T1000 (cell line): Measurements from ENCODE around the gene RASA3.
"Not testable (repeated sequence)": the region's sequence is repeated elsewhere in the genome, so short reads cannot be mapped to it uniquely, and the experiment has no call there.

Experiments used
- DNase-seq: peaks from one replicate; lab custom pipeline; 2025; ENCODE audit warnings: mixed read lengths; lab: John Stamatoyannopoulos, UW

The RASA3 gene

GRCh38 chr13:114126789-114127472 lies 5.5 kb downstream of the RASA3 start:
- no peak for DNase-seq

GRCh38 chr13:114126086-114126485 lies 6.3 kb downstream of the RASA3 start:
- not testable (repeated sequence) for DNase-seq

- DNase-seq = no peak
Observed at GRCh38 chr13:114125589-114125988, 6.8 kb downstream of the RASA3 start.

GRCh38 chr13:114124921-114125320 lies 7.5 kb downstream of the RASA3 start:
- no peak for DNase-seq

GRCh38 chr13:114124431-114124830 lies 8.0 kb downstream of the RASA3 start:
- DNase-seq = no peak

- no peak for DNase-seq
Observed at GRCh38 chr13:114123876-114124275, 8.5 kb downstream of the RASA3 start.

GRCh38 chr13:114123448-114123847 lies 9.0 kb downstream of the RASA3 start:
- no peak for DNase-seq

GRCh38 chr13:114122591-114123211 lies 9.7 kb downstream of the RASA3 start:
- no peak for DNase-seq

GRCh38 chr13:114122127-114122511 lies 10.3 kb downstream of the RASA3 start:
- DNase-seq = no peak

GRCh38 chr13:114121496-114122126 lies 10.8 kb downstream of the RASA3 start:
- DNase-seq = no peak

- no peak for DNase-seq
Observed at GRCh38 chr13:114121031-114121430, 11.4 kb downstream of the RASA3 start.

GRCh38 chr13:114120591-114121011 lies 11.8 kb downstream of the RASA3 start:
- no peak for DNase-seq

GRCh38 chr13:114119196-114119595 lies 13.2 kb downstream of the RASA3 start:
- no peak for DNase-seq

- DNase-seq = no peak
Observed at GRCh38 chr13:114118511-114119123, 13.8 kb downstream of the RASA3 start.

- no peak for DNase-seq
Observed at GRCh38 chr13:114118086-114118485, 14.3 kb downstream of the RASA3 start.

- not testable (repeated sequence) for DNase-seq
Observed at GRCh38 chr13:114117341-114117874, 15.0 kb downstream of the RASA3 start.

GRCh38 chr13:114116734-114117133 lies 15.7 kb downstream of the RASA3 start:
- DNase-seq = no peak

GRCh38 chr13:114115796-114116195 lies 16.6 kb downstream of the RASA3 start:
- DNase-seq = no peak

GRCh38 chr13:114115191-114115671 lies 17.2 kb downstream of the RASA3 start:
- peak; percentile 64 for DNase-seq

- not testable (repeated sequence) for DNase-seq
Observed at GRCh38 chr13:114114666-114115065, 17.8 kb downstream of the RASA3 start.

GRCh38 chr13:114114006-114114640 lies 18.3 kb downstream of the RASA3 start:
- no peak for DNase-seq

- not testable (repeated sequence) for DNase-seq
Observed at GRCh38 chr13:114113395-114113794, 19.0 kb downstream of the RASA3 start.
